WTC11 (cell line): ENCODE data around the gene BASP1.

ENCODE experiments used
- ZNF121 ChIP-seq: sonication (generic); formaldehyde crosslinking; IDR thresholded peaks from 2 replicates; pipeline ENCODE4 v1.8.0; 2023; ENCODE audit warnings: missing genetic modification reagents
- TF ChIP-seq, protein P1 (sequence below): fragments of 200-600 bp; IDR thresholded peaks from 2 replicates; pipeline ENCODE4 v1.8.0; 2022; ENCODE audit warnings: antibody characterized with exemption

DNA sequence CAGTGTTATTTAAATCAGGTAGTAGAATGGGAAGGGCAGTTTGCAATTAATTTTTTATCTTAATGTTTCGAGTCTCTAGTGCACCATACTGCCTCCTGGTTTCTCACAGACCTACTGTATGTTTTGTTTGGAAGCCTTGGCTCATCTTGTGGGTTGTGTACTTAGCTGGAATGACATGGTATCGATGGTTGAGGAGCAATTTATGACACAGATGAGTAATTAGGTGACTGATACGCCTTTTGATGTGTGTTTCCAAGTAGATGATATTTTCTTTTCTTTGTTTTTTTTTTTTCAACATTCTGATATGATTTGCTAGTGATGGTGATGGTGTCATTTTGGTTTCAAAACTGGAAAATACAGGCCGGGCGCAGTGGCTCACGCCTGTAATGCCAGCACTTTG, 16.1 kb downstream of the BASP1 start:
- TF ChIP-seq, protein P1, sequence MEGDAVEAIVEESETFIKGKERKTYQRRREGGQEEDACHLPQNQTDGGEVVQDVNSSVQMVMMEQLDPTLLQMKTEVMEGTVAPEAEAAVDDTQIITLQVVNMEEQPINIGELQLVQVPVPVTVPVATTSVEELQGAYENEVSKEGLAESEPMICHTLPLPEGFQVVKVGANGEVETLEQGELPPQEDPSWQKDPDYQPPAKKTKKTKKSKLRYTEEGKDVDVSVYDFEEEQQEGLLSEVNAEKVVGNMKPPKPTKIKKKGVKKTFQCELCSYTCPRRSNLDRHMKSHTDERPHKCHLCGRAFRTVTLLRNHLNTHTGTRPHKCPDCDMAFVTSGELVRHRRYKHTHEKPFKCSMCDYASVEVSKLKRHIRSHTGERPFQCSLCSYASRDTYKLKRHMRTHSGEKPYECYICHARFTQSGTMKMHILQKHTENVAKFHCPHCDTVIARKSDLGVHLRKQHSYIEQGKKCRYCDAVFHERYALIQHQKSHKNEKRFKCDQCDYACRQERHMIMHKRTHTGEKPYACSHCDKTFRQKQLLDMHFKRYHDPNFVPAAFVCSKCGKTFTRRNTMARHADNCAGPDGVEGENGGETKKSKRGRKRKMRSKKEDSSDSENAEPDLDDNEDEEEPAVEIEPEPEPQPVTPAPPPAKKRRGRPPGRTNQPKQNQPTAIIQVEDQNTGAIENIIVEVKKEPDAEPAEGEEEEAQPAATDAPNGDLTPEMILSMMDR = no peak
- TF ChIP-seq ZNF121 (CRISPR knock-in tag) = no peak
